IPS-NIHi11 (cell line): ENCODE measurements around the gene CARHSP1.
A peak's percentile ranks its signal among the peaks of the same experiment; 100 is the strongest.
"Not testable (repeated sequence)": the region's sequence is repeated elsewhere in the genome, so short reads cannot be mapped to it uniquely, and the experiment has no call there.

Source experiments
- DNase-seq: peaks from one replicate; pipeline ENCODE4 v3.0.0; 2012; ENCODE audit warnings: mixed read lengths, low spot score

The CARHSP1 gene

GRCh38 chr16:8872071-8872470 lies 3.3 kb upstream of the CARHSP1 start:
- no peak for DNase-seq

GRCh38 chr16:8869988-8870241 lies 1.1 kb upstream of the CARHSP1 start:
- DNase-seq: not testable (repeated sequence)

DNA sequence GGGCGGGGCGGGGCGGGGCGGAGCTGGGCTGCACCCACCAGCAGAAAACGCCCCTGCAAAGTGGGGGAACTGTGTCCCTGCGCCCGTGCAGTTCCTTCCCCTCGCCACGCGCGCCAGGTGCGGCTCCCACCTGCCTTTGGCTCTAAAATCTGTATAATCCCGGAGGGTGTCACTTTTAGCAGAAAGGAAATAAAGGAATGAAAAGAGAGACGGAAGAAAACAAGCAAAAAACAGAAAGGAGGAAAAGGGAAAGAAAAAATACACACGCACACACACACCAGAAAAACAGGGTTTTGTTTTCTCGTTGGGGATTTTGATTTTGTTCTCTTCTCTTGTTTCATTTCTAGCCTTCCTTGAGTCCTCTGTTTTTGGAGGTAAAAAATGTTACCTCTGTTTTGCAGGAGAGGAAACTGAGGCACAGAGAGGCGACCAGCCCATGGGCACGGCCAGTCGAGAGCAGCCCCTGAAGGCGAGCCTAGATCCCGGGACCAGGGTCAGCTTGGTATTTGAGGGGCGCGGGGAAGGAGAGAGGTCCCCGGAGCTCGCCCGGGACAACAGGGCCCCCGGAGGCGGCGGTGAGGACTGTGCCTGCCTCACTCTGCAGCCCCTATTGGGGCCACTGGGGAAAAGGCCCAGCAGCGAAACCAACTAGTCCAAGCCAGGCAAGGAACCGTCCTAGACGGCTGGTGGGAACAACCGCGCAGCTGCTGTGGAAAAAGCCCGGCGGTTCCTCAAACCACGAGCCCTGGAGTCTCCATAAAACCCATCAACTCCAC lies 594 bp upstream of the CARHSP1 start:
- peak; percentile 73 for DNase-seq

- no peak for DNase-seq
These were observed 832 bp downstream of the CARHSP1 start for GRCh38 chr16:8867932-8868415.

DNA sequence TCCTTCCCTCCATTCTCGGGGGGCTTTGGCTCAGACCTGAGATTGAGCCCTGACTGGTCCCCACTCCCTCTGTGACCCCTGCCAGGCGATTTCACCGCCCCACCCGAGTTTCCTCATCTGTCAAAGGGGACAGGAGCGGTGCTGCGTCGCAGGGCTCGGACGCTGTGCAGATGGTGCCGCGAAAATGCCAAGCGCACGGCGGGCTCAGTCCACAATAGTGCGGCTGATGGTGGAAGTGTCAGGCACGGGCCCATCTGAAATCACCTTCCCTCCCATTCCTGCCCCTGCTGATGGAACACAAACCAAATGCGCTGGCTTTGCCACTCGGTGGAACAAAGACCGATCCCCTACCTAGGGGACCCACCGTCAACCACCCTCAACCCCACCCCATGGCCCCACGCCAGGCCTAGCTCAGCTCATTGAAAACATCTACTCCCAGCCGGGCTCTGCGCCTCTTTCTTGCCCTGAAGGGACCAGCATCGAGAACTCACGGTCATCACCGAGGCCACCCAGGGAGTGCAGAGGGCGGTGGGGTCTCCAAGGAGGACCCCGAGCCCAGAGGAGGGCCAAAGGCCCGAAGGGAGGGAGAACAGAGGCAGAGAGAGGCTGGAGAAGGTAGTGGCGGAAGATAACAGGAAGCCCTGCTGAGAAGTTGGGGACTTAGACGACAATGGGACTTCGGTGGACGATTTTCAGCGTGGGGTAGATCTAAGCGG lies 1.4 kb downstream of the CARHSP1 start:
- no peak for DNase-seq

DNA sequence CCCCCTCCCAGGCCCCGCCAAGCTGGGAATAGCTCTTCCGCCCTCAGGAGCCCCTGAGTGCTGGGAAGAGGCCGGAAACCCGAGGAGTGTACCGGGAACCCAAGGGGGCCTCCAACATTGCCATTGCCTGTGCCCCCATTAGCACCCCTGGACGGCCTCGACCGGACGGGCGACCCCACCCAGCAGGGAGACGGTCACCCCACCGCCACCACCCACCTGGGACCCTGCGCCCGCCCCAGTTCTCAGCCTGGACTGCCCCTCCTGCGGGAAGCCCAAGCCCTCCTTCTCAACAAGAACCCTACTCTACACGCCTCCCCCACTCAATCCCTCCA lies 2.0 kb downstream of the CARHSP1 start:
- DNase-seq: no peak

GRCh38 chr16:8866118-8866883 lies 2.5 kb downstream of the CARHSP1 start:
- peak; percentile 79 for DNase-seq

GRCh38 chr16:8865145-8865882 lies 3.5 kb downstream of the CARHSP1 start:
- no peak for DNase-seq

DNA sequence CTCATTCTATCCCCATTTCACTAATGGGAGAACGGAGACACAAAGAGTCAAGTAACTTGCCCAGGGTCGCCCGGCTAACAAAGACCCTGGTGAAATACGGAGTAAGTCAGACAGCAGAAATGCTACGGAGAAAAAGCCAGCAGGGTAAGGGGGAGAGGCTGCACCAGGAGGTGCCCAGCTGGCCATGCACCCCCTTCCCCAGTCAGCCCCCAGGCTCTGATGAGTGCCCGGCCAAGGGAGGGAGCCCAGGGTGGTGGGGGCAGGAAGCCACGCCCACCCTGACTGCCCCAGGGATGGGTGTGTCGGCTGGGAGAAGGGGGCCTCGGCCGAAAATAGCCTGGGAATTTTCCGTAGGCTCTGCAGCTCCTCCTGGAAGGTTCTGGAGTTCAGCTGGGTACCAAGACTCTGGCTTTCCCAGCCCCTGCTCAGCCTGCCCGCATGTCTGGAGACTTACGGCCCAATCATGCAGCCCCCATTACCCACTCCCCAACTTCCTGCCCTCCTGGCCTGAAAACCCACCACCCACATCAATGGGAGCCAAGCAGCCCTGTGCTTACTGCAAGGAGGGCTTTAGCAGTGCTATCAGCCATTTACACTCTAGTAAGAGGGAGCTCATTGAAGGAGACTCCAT lies 4.2 kb downstream of the CARHSP1 start:
- no peak for DNase-seq

- DNase-seq: no peak
These were observed 5.0 kb downstream of the CARHSP1 start for GRCh38 chr16:8863594-8864424.

DNA sequence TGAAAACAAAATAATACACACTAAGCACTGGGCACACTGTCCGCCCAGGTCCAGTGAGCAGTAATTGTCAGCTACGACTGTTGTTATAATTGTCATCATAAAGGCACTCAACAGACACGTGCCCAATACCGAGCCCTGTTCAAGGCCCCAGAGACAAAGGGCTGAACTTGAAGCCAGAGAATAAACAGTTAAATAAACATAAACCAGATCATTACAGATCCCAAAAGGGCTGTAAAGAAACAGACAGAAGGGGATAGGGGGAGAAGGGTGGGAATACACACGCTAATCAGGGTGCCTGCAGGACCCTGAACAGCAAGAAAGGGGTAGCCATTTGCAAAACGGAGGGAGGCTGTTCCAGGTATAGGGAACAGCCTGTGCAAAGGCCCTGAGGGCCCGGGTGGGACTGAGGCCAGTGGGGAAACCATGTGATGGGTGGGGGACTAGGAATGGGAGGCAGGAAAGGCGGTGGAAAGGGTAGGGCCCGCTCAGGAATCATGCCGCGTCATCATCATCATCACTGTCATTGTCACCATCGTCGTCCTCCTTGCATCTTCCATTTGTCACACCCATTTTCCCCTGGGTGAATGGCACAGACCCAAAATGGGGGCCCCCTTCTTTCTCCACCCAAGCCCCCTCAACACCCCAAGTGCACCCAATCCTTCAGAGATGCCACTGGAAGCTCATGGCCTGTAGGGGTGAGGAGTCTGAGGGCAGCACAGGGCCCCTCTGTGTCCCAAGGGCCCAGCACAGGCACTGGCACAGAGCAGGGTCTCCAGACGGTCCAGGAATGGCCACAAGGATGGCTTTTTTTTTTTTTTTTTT lies 6.3 kb downstream of the CARHSP1 start:
- no peak for DNase-seq

DNA sequence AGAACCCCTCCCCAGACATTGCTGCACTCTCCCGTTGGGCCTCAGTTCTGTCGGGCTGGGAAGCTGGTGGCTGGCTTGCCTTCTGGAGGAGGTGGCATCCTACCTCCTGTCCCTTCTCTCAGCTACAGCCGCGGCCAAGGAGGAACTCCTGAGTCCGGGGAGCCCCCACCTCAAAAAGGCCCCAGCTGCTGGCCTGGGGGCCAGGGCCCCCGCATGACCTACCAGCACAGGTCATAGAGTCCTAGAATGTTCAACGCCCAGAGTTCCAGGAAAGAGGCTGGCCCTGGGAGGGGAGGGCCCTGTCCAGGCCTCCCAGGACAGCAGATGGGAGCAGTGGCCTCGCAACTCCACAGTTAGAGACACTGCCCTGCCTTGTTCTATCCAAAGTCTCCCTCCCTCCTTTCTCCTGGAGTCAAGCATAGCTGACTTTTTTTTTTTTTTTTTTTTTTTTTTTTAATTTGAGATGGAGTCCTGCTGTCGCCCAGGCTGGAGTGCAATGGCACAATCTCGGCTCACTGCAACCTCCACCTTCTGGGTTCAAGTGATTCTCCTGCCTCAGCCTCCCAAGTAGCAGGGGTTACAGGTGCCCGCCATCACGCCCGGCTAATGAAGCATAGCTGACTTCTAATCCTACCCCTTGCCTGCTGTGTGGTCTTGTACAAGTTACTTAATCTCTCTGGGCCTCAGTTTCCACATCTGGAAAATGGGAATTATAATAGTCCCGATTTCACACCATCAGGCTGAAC lies 7.1 kb downstream of the CARHSP1 start:
- DNase-seq: no peak

GRCh38 chr16:8859913-8860881 lies 8.6 kb downstream of the CARHSP1 start:
- no peak for DNase-seq

GRCh38 chr16:8858994-8859912 lies 9.6 kb downstream of the CARHSP1 start:
- DNase-seq: no peak

DNA sequence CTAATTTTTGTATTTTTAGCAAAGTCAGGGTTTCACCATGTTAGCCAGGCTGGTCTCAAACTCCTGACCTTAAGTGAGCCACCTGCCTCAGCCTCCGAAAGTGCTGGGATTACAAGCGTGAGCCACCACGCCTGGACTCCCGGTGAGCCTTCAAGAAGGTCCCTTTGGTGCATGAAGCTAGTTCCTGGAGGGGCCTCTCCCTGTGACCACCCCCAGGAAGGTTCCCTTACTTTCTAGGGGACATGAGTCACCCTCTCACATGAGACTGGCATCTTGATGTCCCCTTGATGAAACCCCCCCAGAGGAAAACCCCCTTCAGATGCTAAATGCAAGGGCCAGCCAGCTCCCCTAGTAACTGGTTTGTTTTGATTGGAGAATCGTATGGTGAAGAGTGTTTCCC lies 12.8 kb downstream of the CARHSP1 start:
- no peak for DNase-seq

DNA sequence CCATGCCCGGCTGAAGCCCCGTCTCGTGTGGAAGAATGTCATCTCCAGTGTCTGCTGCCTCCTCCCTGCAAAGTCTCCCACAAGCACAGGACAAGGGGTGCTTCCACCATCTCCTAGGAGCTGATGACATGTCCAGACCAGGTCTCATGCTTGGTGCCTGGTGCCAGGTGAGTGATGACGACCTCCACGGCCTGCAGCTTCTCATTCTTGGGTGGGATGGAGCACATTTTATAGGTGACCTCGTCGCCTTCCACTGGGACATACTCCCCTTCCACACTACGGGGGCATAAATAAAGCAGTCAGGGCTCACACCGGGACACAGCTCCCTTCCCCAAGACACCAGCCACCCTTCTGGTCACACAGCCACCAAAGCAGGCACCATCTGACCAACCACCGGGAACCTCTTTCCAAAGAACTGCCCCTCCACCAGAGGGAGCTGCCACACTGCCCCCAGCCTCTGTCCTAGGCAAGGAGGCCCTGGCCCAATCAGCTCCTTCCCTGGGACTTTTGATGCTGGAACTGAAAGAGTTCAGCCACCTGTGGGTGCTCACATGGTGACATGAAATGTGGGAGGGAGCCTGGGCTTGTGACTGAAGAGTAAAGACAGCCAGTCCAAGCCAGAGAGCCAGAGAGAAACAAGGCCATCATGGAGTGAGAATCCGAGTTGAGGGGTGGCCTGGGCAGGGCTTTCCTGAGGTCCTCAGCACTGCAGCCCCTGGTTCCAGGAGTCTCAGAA lies 13.6 kb downstream of the CARHSP1 start:
- no peak for DNase-seq
